Measurements from ENCODE around the gene SOD2.

GRCh38 chr6:159655409-159655988 lies 37.5 kb downstream of the SOD2 start:
- TF ChIP-seq, protein P1, sequence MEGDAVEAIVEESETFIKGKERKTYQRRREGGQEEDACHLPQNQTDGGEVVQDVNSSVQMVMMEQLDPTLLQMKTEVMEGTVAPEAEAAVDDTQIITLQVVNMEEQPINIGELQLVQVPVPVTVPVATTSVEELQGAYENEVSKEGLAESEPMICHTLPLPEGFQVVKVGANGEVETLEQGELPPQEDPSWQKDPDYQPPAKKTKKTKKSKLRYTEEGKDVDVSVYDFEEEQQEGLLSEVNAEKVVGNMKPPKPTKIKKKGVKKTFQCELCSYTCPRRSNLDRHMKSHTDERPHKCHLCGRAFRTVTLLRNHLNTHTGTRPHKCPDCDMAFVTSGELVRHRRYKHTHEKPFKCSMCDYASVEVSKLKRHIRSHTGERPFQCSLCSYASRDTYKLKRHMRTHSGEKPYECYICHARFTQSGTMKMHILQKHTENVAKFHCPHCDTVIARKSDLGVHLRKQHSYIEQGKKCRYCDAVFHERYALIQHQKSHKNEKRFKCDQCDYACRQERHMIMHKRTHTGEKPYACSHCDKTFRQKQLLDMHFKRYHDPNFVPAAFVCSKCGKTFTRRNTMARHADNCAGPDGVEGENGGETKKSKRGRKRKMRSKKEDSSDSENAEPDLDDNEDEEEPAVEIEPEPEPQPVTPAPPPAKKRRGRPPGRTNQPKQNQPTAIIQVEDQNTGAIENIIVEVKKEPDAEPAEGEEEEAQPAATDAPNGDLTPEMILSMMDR (IDR thresholded peaks at IDR 0.05; ENCODE audit: insufficient read depth, low read depth, low read length), result no peak
- no peak for TF ChIP-seq EZH2 (IDR thresholded peaks at IDR 0.05; ENCODE audit: insufficient read depth, low read length)

All from astrocyte (in vitro differentiated cells and primary cell).